PFSK-1 (cell line): Measurements from ENCODE around the gene EVX1.

Experiments
- FOXP2 ChIP-seq: optimal IDR thresholded peaks from 2 replicates; pipeline ENCODE3; 2011; ENCODE audit warnings: borderline replicate concordance, control low read depth, inconsistent platforms; ENCODE audit not compliant: insufficient read depth; ENCODE audit errors: extremely low read length, extremely low read depth
- POLR2AphosphoS5 ChIP-seq: IDR thresholded peaks from 2 replicates; pipeline ENCODE4 v1.6.1; 2012; ENCODE audit warnings: low read depth, mild to moderate bottlenecking, control low read depth, low read length, moderate library complexity
- SIN3A ChIP-seq: IDR thresholded peaks from 2 replicates; pipeline ENCODE4 v1.6.1; 2012; ENCODE audit warnings: mild to moderate bottlenecking, low read length, moderate library complexity, borderline replicate concordance; ENCODE audit not compliant: insufficient read depth
- TAF1 ChIP-seq: IDR thresholded peaks from 2 replicates; pipeline ENCODE4 v1.6.1; 2012; ENCODE audit warnings: low read length, control low read depth, borderline replicate concordance; ENCODE audit not compliant: insufficient read depth
- TF ChIP-seq, protein P1 (sequence below), 2 experiments: IDR thresholded peaks; 2 replicates each; pipeline versions ENCODE4 v1.6.1 to v1.8.0; 2011 to 2012; ENCODE audit warnings: low read depth in 2 of 2, low read length in 2 of 2, control low read depth in 1 of 2, inconsistent platforms in 1 of 2, mild to moderate bottlenecking in 1 of 2, moderate library complexity in 1 of 2; ENCODE audit not compliant: insufficient read depth in 1 of 2

EVX1 gene

DNA sequence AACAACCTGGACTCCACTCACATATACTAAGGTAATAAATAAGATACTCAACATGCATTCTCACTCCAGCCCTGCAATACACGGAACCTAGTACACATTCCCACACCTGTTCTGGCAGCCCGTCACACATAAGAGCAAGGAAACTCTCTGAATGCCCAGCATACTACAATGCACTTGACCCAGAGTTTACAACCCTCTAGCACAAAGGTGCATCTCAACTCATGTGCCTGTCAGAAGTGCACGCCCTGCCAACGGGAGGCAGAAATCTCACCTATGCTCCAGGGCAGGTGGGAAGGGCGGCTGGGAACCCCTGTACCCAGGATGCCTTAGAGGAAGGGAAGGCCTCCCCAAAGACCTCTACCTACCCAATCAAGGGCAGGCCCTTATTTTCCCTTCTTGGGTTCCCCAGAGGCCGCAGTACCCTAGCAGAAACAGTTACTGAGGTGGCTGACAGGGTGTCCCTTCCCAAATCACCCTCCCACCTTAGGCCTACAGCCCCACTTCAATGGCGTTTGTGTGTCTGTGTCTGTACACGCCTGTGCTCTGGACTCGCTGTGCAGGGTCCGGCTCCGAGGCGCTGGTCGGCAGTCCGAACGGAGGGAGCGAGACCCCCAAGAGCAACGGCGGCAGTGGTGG, 2.0 kb downstream of the EVX1 start:
- TF ChIP-seq POLR2AphosphoS5 (no peak), SIN3A (no peak), FOXP2 (no peak), TAF1 (no peak)
- TF ChIP-seq, protein P1, sequence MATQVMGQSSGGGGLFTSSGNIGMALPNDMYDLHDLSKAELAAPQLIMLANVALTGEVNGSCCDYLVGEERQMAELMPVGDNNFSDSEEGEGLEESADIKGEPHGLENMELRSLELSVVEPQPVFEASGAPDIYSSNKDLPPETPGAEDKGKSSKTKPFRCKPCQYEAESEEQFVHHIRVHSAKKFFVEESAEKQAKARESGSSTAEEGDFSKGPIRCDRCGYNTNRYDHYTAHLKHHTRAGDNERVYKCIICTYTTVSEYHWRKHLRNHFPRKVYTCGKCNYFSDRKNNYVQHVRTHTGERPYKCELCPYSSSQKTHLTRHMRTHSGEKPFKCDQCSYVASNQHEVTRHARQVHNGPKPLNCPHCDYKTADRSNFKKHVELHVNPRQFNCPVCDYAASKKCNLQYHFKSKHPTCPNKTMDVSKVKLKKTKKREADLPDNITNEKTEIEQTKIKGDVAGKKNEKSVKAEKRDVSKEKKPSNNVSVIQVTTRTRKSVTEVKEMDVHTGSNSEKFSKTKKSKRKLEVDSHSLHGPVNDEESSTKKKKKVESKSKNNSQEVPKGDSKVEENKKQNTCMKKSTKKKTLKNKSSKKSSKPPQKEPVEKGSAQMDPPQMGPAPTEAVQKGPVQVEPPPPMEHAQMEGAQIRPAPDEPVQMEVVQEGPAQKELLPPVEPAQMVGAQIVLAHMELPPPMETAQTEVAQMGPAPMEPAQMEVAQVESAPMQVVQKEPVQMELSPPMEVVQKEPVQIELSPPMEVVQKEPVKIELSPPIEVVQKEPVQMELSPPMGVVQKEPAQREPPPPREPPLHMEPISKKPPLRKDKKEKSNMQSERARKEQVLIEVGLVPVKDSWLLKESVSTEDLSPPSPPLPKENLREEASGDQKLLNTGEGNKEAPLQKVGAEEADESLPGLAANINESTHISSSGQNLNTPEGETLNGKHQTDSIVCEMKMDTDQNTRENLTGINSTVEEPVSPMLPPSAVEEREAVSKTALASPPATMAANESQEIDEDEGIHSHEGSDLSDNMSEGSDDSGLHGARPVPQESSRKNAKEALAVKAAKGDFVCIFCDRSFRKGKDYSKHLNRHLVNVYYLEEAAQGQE (IDR thresholded peaks at IDR 0.05; ENCODE audit: insufficient read depth in 1 of 2, low read depth in 2 of 2, low read length in 2 of 2), result no peak

DNA sequence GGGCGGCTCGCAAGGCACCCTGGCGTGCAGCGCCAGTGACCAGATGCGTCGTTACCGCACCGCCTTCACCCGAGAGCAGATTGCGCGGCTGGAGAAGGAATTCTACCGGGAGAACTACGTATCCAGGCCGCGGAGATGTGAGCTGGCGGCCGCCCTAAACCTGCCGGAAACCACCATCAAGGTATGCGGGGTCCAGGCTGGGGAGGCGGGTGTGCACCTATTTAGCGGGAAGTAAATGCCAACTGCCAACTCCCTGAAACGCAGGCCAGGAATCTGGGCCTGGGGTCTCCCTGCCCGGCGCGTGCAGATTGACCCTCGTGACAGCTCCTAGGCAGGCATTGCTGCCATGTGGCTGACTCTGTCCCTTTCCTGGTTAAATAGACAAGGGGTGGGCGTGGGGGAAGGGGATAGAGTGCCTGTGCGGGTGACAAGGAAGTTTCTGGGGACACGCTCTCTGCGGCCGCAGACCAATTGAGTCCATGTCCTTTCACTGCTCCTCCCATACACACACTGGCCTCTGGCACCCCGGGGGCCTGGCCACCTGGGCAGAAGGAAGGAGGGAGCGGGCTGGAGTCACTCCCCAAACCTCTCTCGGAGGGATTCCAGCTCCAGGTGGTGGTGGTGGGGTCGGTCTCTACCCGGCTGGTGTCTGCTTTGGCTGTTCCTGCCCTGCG, 2.7 kb downstream of the EVX1 start:
- no peak for TF ChIP-seq FOXP2

DNA sequence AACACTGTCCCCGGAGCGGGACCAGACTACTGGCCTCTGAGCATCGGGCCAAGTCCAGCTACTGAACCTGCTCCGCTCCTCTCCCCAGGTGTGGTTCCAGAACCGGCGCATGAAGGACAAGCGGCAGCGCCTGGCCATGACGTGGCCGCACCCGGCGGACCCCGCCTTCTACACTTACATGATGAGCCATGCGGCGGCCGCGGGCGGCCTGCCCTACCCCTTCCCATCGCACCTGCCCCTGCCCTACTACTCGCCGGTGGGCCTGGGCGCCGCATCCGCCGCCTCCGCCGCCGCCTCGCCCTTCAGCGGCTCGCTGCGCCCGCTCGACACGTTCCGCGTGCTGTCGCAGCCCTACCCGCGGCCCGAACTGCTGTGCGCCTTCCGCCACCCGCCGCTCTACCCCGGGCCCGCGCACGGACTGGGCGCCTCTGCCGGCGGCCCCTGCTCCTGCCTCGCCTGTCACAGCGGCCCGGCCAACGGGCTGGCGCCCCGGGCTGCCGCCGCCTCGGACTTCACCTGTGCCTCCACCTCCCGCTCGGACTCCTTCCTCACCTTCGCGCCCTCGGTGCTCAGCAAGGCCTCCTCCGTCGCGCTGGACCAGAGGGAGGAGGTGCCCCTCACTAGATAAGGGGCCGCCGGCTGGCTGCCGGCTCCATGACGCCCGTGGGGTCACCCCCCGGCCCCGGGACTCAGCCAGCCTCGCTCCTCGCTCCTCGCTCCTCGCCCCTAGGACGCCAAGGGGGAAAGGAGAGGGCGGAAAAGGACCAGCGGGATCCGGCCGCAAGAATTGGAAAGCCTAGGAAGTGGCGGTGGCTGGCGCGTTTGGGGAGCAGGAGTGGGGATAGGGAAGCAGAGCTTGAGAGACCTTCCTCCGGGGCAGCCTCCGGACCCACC, 3.4 kb downstream of the EVX1 start:
- TF ChIP-seq, protein P1 (IDR thresholded peaks at IDR 0.05; ENCODE audit: insufficient read depth in 1 of 2, low read depth in 2 of 2, low read length in 2 of 2), result no peak
- TF ChIP-seq TAF1 (no peak), FOXP2 (no peak), POLR2AphosphoS5 (no peak), SIN3A (no peak)

DNA sequence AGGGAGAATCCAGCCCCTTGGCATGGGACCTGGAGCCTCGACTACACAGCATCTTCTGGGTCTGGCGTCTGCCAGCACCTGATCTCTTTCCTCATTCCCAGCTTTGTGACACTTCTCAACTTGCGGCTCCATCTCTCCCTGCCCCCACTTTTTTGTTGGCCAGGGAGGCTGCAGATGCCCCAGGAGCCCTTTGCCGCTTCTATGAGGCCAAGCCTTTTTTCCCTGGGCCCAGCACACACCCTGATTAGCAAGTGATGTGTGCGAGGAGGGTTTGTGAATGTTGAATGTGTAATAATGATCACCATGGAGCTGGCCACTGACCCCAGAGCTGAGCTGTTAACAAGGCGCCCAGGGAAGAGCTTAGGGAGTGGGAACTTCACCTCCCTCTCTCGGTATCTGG, 4.4 kb downstream of the EVX1 start:
- TF ChIP-seq TAF1 (no peak), FOXP2 (no peak), SIN3A (no peak), POLR2AphosphoS5 (no peak)
- TF ChIP-seq, protein P1 (IDR thresholded peaks at IDR 0.05; ENCODE audit: insufficient read depth in 1 of 2, low read depth in 2 of 2, low read length in 2 of 2), result no peak

DNA sequence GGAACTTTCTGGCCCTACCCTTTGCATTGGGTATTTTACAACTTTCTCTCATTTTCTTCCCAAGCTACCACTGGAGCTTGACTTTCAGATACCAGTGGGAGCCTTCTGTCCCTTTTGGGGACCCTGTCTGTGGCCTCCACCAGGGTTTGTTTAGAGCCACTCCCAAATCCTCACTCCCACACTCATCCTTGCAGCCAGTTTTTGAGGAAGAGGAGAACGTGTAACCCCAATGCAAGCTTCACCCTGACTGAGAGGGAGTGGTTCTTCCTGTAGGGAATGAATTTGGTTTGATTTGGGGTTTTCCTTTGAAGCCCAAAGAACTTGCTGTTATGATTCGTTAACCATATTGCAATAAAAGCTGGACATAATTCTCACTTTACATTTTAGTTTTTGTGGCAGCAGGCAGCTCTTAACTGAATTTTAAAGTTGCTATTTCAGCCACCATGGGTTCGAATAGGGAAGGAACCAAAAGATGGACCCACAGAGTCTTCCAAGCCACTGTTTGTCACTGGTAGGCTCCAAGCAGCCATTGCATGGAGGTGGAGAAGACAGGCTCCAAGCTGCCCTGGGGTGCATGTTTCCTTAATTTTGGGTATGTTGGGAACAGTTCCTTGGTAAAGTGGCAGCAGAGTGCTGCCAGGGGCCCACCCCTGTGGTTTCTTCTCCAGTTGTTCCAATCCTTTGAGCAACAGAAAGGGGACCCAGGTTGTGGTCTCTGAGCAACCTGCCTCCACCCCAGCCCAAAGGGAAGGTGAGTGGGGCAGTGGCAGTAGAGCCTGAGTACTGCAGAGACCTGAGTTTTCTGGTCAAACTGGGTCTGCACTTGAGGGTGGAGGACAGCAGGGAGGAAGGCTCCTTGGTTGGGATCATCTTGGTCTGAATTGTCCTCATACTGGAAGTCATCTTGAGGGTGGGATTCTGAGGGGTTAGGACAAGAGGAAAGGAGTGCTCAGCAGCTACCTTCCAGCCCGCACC, 5.1 kb downstream of the EVX1 start:
- TF ChIP-seq FOXP2 (no peak), POLR2AphosphoS5 (no peak), SIN3A (no peak), TAF1 (no peak)
- TF ChIP-seq, protein P1 (IDR thresholded peaks at IDR 0.05; ENCODE audit: insufficient read depth in 1 of 2, low read depth in 2 of 2, low read length in 2 of 2), result no peak
